ENCODE measurements around the gene DCST1.

Gene DCST1

DNA sequence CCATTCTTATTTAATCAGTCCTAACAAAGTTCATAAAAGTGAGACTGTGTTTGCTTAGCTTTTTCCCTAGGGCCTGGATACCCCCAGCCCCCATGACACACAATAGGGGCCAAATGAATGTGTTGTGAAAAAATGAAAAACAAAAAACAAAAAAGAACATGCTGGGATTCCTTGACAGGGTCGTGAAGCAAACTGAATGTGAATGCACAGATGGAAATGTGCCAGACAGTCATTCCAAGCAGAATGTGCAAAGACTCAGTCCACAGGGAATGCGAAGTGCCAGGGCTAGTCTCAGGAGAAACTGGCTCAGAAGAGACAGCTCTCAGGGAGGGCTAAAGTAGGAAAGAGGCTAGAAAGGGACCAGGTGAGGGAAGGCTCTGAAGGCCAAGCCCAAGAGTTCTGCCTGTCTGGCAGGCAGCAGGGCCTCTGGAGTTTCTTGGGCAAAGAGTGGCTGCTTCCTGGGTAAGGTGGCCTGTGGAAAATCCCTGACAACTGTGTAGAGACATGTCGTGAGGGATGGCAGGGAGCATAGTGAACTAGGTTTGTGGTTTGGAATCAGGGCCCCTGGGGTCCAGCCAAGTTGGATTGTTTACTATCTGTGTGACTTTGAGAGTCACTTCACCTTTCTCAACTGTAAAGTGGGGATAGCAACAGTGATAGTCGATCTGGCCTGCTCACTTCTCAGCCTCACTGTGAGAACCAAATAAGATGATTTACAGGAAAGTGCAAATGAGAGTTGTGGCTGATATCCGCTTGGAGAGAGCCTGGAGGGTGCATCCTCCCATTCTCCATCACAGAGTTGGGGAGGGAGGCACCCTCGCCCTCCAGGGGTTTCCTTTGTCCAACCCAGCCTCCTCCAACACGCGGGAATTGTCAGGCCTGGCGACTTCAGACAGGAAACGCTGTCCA is 16.3 kb downstream of the DCST1 start:
- Histone ChIP-seq H3K27ac (ENCODE audit: low read depth, low read length) (no peak overlapping the region), H3K27me3 (ENCODE audit: control insufficient read depth, insufficient read depth, low read length) (peaks cover 20% of the 10 kb centered on the region), H3K36me3 (ENCODE audit: control insufficient read depth, insufficient read depth, low read length) (no peaks in the 10 kb centered on the region), H3K9me3 (ENCODE audit: control insufficient read depth, insufficient read depth, low read length) (no peaks in the 10 kb centered on the region), H3K4me1 (ENCODE audit: control insufficient read depth, insufficient read depth, low read length) (peaks cover 2% of the 10 kb centered on the region; the same call in 1 of the 2 replicates), H3K9ac (ENCODE audit: low read depth, low read length) (0 out of 2 replicates have a peak overlapping the region, but pooled peaks have one; percentile 3), H3K4me3 (ENCODE audit: low read depth, low read length) (peak overlapping the region; percentile 69; the same call in 1 of the 2 replicates)

DNA sequence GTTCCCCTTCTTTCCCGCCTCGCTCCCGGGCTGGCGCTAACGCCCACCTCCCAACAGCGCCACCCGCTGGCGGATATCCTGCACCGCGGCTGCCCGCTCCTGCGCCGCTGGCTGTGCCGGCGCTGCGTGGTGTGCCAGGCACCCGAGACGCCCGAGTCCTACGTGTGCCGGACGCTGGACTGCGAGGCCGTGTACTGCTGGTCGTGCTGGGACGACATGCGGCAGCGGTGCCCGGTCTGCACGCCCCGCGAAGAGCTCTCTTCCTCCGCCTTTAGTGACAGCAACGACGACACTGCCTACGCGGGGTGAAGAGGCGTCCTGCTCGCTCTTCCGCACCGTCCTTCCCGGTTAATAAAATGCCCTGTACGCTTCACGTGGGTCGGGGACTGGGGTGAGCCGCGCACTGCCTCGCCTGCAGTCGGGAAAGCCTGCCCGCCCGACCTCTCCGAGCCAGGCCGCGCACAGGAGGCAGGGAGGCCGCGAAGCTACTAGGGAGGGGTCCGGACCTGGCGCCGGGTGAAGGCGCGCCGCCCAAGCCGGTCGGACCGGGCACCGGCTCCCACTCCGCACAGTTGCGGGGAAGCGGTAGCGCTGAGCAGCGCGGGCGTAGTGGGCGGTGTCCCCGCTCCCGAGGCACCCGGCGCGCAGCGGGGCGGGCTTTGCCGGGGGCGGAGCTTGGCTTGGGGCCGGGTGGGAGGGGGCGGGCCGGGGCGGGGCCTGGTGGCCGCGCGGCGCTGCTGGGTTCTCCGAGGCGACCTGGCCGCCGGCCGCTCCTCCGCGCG is 17.1 kb downstream of the DCST1 start, which contains the start of gene ADAM15:
ADAM15 (plus strand) TSS at position 757 of the 782 bp plus-strand sequence. CDS start 71 bp downstream, outside the sequence.
- H3K27ac ChIP-seq (ENCODE audit: low read depth, low read length), result peak within 1 kb of the TSS; percentile 57
- H3K4me1 ChIP-seq (ENCODE audit: control insufficient read depth, insufficient read depth, low read length), result no peaks in the 10 kb centered on the region; the same call in 1 of the 2 replicates
- no peaks in the 10 kb centered on the region for H3K36me3 ChIP-seq (ENCODE audit: control insufficient read depth, insufficient read depth, low read length)
- H3K9ac ChIP-seq (ENCODE audit: low read depth, low read length), result peak within 1 kb of the TSS; percentile 3; the same call in 1 of the 2 replicates
- peak within 1 kb of the TSS; percentile 69 for H3K4me3 ChIP-seq (ENCODE audit: low read depth, low read length)
- no peaks in the 10 kb centered on the region for H3K9me3 ChIP-seq (ENCODE audit: control insufficient read depth, insufficient read depth, low read length)
- H3K27me3 ChIP-seq (ENCODE audit: control insufficient read depth, insufficient read depth, low read length), result peaks cover 20% of the 10 kb centered on the region

DNA sequence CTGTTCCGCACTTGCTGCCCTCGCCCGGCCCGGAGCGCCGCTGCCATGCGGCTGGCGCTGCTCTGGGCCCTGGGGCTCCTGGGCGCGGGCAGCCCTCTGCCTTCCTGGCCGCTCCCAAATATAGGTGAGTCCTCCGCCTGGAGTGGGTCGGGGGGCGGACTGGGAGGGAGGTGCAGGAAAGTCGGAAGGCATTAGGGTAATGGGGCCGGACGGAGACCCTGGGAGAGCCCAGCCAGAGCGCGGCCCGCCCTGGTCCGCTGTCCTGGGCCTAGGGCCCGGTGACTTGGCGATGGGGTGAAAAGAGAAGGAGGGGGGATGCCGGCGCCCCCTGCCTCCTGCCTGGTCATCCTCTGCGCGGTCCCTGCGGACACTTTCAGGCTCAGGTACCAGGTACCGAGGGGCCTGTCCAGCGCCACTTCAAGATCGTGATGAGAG is 17.7 kb downstream of the DCST1 start:
- Histone ChIP-seq H3K27me3 (ENCODE audit: control insufficient read depth, insufficient read depth, low read length) (peaks cover 20% of the 10 kb centered on the region), H3K9me3 (ENCODE audit: control insufficient read depth, insufficient read depth, low read length) (no peaks in the 10 kb centered on the region), H3K4me3 (ENCODE audit: low read depth, low read length) (peak overlapping the region; percentile 69), H3K4me1 (ENCODE audit: control insufficient read depth, insufficient read depth, low read length) (no peaks in the 10 kb centered on the region; the same call in 1 of the 2 replicates), H3K36me3 (ENCODE audit: control insufficient read depth, insufficient read depth, low read length) (no peaks in the 10 kb centered on the region), H3K27ac (ENCODE audit: low read depth, low read length) (no peak overlapping the region), H3K9ac (ENCODE audit: low read depth, low read length) (no peak overlapping the region)

DNA sequence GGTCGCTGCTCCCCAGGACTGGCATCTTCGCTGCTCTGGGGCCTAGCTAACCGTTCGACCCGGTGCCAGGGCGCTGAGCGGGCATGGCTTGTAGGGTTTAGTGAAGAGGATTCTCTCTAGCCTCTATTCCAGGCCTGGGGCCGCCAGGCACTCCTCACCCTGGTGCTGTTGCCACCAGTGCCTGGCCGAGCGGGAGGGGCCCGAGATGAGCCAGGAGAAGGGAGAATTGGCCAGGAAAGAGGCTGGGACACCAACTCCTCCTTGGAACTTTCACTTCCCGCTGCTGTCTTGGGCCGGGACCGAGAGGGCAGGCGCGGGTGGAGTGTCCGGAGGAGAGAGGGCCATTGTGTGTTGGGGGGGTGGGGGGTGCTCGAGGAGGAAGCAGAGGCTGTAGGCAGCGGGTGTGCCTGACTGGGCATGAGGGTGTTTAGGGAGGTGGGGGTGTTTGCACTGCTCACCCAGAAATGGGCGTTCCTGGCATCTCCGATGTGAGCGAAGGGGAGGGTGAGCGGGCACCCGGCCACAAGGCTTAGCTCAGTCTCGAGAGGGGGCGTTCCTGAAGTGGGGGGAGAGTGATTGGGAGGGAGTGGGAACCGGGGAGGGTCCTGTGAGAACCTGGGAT is 18.3 kb downstream of the DCST1 start:
- peak overlapping the region; percentile 69 for H3K4me3 ChIP-seq (ENCODE audit: low read depth, low read length)
- no peaks in the 10 kb centered on the region; the same call in 1 of the 2 replicates for H3K4me1 ChIP-seq (ENCODE audit: control insufficient read depth, insufficient read depth, low read length)
- H3K27me3 ChIP-seq (ENCODE audit: control insufficient read depth, insufficient read depth, low read length), result peaks cover 20% of the 10 kb centered on the region
- no peaks in the 10 kb centered on the region for H3K9me3 ChIP-seq (ENCODE audit: control insufficient read depth, insufficient read depth, low read length)
- H3K9ac ChIP-seq (ENCODE audit: low read depth, low read length), result no peak overlapping the region
- H3K36me3 ChIP-seq (ENCODE audit: control insufficient read depth, insufficient read depth, low read length), result no peaks in the 10 kb centered on the region
- no peak overlapping the region for H3K27ac ChIP-seq (ENCODE audit: low read depth, low read length)

DNA sequence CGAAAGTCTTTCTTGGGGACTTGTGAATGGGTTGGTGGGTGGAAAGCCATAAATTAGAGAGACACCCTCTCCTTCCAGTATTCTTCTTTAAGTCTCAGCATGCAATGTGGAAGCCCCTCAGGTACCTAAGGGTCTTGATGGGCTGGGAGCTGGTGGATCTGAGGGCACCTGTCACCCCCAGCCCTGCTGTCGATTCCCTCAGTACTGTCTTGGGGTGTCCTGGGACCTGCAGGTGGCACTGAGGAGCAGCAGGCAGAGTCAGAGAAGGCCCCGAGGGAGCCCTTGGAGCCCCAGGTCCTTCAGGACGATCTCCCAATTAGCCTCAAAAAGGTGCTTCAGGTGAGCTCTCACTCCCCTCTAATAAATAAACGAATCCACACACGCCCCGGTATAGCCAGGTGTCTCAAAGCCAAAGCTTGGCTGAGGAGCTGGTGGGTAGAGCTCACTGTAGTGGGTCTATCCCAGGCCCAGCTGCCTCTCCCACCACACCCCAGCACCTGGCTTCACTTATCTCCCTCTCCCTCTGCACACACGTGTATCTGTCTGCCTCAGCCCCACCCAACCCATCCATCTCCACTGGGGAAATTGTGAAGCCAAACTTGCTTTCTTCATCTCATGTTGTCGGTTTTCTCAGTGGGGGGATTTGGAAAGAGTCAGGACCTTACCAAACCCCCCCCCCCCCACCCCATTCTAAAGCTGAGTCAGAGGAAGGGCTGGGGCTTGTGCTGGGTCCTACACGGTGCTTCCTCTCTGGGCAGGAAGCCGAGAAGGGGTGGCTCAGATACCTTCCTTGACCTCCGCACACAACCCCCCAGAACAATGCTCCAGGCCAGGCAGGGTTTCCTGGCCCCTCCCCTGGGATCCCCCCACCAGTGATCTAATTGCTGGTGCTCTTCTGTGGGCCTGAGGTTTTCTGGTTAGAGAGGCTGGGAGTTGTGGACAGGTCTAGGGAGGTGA is 19.1 kb downstream of the DCST1 start:
- H3K9me3 ChIP-seq (ENCODE audit: control insufficient read depth, insufficient read depth, low read length), result no peaks in the 10 kb centered on the region
- no peaks in the 10 kb centered on the region; the same call in 1 of the 2 replicates for H3K4me1 ChIP-seq (ENCODE audit: control insufficient read depth, insufficient read depth, low read length)
- peaks cover 6% of the 10 kb centered on the region; the same call in 1 of the 2 replicates for H3K36me3 ChIP-seq (ENCODE audit: control insufficient read depth, insufficient read depth, low read length)
- H3K4me3 ChIP-seq (ENCODE audit: low read depth, low read length), result peak overlapping the region; percentile 69
- H3K27me3 ChIP-seq (ENCODE audit: control insufficient read depth, insufficient read depth, low read length), result peaks cover 20% of the 10 kb centered on the region
- H3K9ac ChIP-seq (ENCODE audit: low read depth, low read length), result no peak overlapping the region
- no peak overlapping the region for H3K27ac ChIP-seq (ENCODE audit: low read depth, low read length)

DNA sequence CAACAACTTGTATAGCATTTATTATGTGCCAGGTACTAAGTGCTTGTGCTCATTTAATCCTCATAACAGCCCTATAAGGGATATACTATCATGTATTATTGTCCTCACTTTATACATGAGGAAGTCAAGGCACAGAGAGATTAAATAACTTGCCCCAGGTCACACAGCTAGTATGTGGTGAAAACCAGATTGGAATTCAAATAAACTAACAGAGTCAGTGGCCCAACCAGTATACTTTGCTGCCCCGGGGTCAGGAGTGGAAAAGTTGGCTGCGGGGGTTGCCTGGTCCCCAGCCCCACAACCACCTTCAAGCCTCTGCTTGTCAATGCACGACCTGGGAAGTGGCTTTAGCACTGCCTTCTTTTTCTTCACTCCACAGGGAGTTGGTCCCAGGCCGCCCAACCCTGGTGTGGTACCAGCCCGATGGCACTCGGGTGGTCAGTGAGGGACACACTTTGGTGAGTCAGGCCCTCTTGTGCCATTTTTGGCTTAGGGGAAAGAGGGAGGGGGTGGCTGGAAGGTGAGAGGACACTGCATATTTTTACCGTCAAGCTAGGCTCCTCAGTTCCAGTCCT is 20.0 kb downstream of the DCST1 start:
- Histone ChIP-seq H3K27ac (ENCODE audit: low read depth, low read length) (no peak overlapping the region), H3K9me3 (ENCODE audit: control insufficient read depth, insufficient read depth, low read length) (no peaks in the 10 kb centered on the region), H3K36me3 (ENCODE audit: control insufficient read depth, insufficient read depth, low read length) (peaks cover 13% of the 10 kb centered on the region; the same call in 1 of the 2 replicates), H3K9ac (ENCODE audit: low read depth, low read length) (no peak overlapping the region), H3K4me3 (ENCODE audit: low read depth, low read length) (no peak overlapping the region), H3K4me1 (ENCODE audit: control insufficient read depth, insufficient read depth, low read length) (no peaks in the 10 kb centered on the region; the same call in 1 of the 2 replicates), H3K27me3 (ENCODE audit: control insufficient read depth, insufficient read depth, low read length) (peaks cover 20% of the 10 kb centered on the region)

DNA sequence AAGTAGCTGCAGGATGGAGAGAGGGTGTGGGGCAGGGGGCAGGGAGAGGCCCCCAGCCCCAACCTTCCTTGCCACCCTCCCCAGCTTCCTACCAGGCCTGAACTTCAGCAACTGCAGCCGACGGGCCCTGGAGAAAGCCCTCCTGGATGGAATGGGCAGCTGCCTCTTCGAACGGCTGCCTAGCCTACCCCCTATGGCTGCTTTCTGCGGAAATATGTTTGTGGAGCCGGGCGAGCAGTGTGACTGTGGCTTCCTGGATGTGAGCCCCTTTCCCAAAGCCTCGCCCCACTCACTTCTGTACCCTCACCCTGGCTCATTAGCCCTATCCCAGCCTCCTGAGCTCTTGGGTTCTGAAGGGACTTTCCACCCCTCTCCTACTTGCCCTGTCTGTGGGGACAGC is 23.5 kb downstream of the DCST1 start:
- no peak overlapping the region for H3K9ac ChIP-seq (ENCODE audit: low read depth, low read length)
- H3K4me1 ChIP-seq (ENCODE audit: control insufficient read depth, insufficient read depth, low read length), result peaks cover 5% of the 10 kb centered on the region; the same call in 1 of the 2 replicates
- peaks cover 13% of the 10 kb centered on the region; the same call in 1 of the 2 replicates for H3K36me3 ChIP-seq (ENCODE audit: control insufficient read depth, insufficient read depth, low read length)

DNA sequence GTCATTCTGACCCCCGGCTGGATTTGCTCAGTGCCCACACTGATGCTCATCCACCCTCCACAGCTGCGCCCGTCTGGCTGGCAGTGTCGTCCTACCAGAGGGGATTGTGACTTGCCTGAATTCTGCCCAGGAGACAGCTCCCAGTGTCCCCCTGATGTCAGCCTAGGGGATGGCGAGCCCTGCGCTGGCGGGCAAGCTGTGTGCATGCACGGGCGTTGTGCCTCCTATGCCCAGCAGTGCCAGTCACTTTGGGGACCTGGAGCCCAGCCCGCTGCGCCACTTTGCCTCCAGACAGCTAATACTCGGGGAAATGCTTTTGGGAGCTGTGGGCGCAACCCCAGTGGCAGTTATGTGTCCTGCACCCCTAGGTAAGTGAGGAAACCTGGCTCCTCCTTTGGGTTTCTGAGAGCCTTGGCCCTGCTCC is 24.2 kb downstream of the DCST1 start:
- peaks cover 2% of the 10 kb centered on the region for H3K27me3 ChIP-seq (ENCODE audit: control insufficient read depth, insufficient read depth, low read length)
- no peak overlapping the region for H3K9ac ChIP-seq (ENCODE audit: low read depth, low read length)
- peaks cover 5% of the 10 kb centered on the region; the same call in 1 of the 2 replicates for H3K4me1 ChIP-seq (ENCODE audit: control insufficient read depth, insufficient read depth, low read length)
- no peak overlapping the region for H3K4me3 ChIP-seq (ENCODE audit: low read depth, low read length)
- peaks cover 13% of the 10 kb centered on the region; the same call in 1 of the 2 replicates for H3K36me3 ChIP-seq (ENCODE audit: control insufficient read depth, insufficient read depth, low read length)
- H3K9me3 ChIP-seq (ENCODE audit: control insufficient read depth, insufficient read depth, low read length), result no peaks in the 10 kb centered on the region
- H3K27ac ChIP-seq (ENCODE audit: low read depth, low read length), result no peak overlapping the region

More for the DNA sequence above, 23.5 kb downstream of the DCST1 start:
- Histone ChIP-seq H3K27ac (ENCODE audit: low read depth, low read length) (no peak overlapping the region), H3K27me3 (ENCODE audit: control insufficient read depth, insufficient read depth, low read length) (peaks cover 8% of the 10 kb centered on the region), H3K4me3 (ENCODE audit: low read depth, low read length) (no peak overlapping the region), H3K9me3 (ENCODE audit: control insufficient read depth, insufficient read depth, low read length) (no peaks in the 10 kb centered on the region)

DNA sequence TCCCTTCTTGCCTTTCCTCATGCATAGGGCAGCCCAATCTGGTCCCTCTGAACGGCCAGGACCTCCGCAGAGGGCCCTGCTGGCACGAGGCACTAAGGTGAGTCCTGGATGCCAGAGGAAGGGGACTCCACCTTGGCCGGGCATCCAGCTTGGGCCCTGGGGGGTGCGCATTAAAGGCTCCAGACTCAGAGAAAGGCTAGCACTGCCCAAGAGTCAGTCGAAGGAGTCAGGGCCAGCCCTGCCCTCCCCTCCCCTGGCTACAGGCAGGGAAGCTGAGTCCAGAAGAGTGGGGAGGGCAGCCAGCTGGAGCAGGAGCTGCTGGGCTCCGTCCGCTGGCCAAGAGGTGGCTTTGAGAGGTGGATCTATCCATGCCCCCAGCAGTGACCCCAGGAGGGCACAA is 27.1 kb downstream of the DCST1 start:
- Histone ChIP-seq H3K9ac (ENCODE audit: low read depth, low read length) (no peak overlapping the region), H3K36me3 (ENCODE audit: control insufficient read depth, insufficient read depth, low read length) (peaks cover 13% of the 10 kb centered on the region; the same call in 1 of the 2 replicates), H3K4me1 (ENCODE audit: control insufficient read depth, insufficient read depth, low read length) (peaks cover 16% of the 10 kb centered on the region), H3K27me3 (ENCODE audit: control insufficient read depth, insufficient read depth, low read length) (peaks cover 5% of the 10 kb centered on the region; the same call in 1 of the 2 replicates), H3K4me3 (ENCODE audit: low read depth, low read length) (no peak overlapping the region), H3K27ac (ENCODE audit: low read depth, low read length) (no peak overlapping the region), H3K9me3 (ENCODE audit: control insufficient read depth, insufficient read depth, low read length) (no peaks in the 10 kb centered on the region)

Data from HUES48 (cell line).